ENCODE data around the gene SMAGP. TPM values are rescaled to one million over a fixed set of nuclear protein-coding genes. Genes with fewer than 3 reads are reported as not detected.

The SMAGP gene
- polyA plus RNA-seq, 1 donor (not counting 4 experiments of a cell fraction or from before 2014, with no cell fraction given), result 52.1 TPM

DNA sequence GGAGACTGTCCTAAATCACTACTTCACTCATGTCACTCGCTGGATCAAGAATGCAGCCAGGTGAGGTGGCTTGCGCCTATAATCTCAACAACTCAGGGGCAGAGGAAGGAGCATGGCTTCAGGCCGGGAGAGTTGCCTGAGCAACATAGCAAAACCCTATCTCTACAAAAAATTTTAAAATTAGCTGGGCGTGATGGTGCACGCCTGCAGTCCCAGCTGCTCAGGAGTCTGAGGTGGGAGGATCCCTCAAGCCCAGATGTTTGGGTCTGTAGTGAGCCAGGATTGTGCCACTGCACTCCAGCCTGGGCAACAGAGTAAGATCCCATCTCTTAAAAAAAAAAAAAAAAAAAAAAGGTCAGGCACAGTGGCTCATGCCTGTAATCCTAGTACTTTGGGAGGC, 5.9 kb downstream of the SMAGP start:
- peaks cover 17% of the 10 kb centered on the region for H3K4me1 ChIP-seq (ENCODE audit: control insufficient read depth, extremely low read depth, insufficient read depth, low read length)
- no peak overlapping the region for H3K4me3 ChIP-seq (ENCODE audit: control insufficient read depth in 2 of 3, extremely low read depth in 1 of 3, insufficient read depth in 2 of 3, low read depth in 1 of 3, low read length in 3 of 3)
- peaks cover 30% of the 10 kb centered on the region for H3K79me2 ChIP-seq (ENCODE audit: control insufficient read depth, insufficient read depth, low read length)
- H3K4me2 ChIP-seq (ENCODE audit: control insufficient read depth, extremely low read depth, insufficient read depth, low read depth, low read length), result peak overlapping the region; percentile 22
- H3K9me3 ChIP-seq (ENCODE audit: control insufficient read depth, low read depth, low read length), result no peaks in the 10 kb centered on the region
- dilution Hi-C loops (cut with MboI; ENCODE audit: extremely low pct_ligation_motif_present, low sequenced_read_pairs), result no loop called here
- no peak overlapping the region for H3K27ac ChIP-seq (ENCODE audit: control insufficient read depth, insufficient read depth, low read length)
- no peak for DNase-seq (ENCODE audit: low read depth, low spot score)
- no peak overlapping the region for H3K9ac ChIP-seq (ENCODE audit: control insufficient read depth, extremely low read depth, insufficient read depth, low read length)
- H3K27me3 ChIP-seq (ENCODE audit: control insufficient read depth, extremely low read depth, insufficient read depth, low read length), result no peaks in the 10 kb centered on the region
- peaks cover 6% of the 10 kb centered on the region for H3K9me1 ChIP-seq (ENCODE audit: control insufficient read depth, extremely low read depth, insufficient read depth, low read length)
- peaks cover 2 to 10% of the 10 kb centered on the region in 2 experiments for H3K36me3 ChIP-seq (ENCODE audit: control insufficient read depth in 2 of 2, extremely low read depth in 1 of 2, insufficient read depth in 2 of 2, low read length in 2 of 2)
- no peak for TF ChIP-seq EZH2 (IDR thresholded peaks at IDR 0.05; ENCODE audit: low read length)
- TF ChIP-seq CTCF (optimal IDR thresholded peaks at IDR 0.05 in 1 of 3, IDR thresholded peaks at IDR 0.05 in 1 of 3, conservative IDR thresholded peaks at IDR 0.05 in 1 of 3; ENCODE audit: extremely low read depth in 1 of 3, insufficient read depth in 2 of 3, low read length in 3 of 3), result no peak
- no peak overlapping the region for H2AFZ ChIP-seq (ENCODE audit: control insufficient read depth, low read length)
- FAIRE-seq, result no peak
- no peaks in the 10 kb centered on the region for H4K20me1 ChIP-seq (ENCODE audit: control insufficient read depth, extremely low read depth, insufficient read depth, low read length)

DNA sequence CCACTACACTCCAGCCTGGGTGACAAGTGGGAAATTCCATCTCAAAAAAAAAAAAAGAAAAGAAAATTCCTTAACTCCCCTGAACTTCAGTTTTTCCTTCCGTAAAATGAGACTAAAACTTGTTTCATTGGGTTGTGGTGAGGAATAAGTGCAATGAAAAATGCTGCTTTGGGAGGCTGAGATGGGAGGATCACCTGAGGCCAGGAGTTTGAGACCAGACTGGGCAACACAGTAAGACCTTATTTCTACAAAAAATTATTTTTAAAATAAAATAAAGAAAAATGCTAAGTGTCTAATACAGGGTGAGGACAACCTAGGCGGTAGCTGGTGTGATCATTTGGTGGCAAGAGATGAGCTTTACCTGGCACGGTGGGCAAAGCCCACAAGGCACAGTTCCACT, 6.9 kb downstream of the SMAGP start:
- dilution Hi-C loops (cut with MboI; ENCODE audit: extremely low pct_ligation_motif_present, low sequenced_read_pairs), result no loop called here
- Histone ChIP-seq H3K9me3 (ENCODE audit: control insufficient read depth, low read depth, low read length) (no peaks in the 10 kb centered on the region), H3K27me3 (ENCODE audit: control insufficient read depth, extremely low read depth, insufficient read depth, low read length) (no peaks in the 10 kb centered on the region), H3K4me3 (ENCODE audit: control insufficient read depth in 2 of 3, extremely low read depth in 1 of 3, insufficient read depth in 2 of 3, low read depth in 1 of 3, low read length in 3 of 3) (no peak overlapping the region), H3K9me1 (ENCODE audit: control insufficient read depth, extremely low read depth, insufficient read depth, low read length) (peaks cover 6% of the 10 kb centered on the region), H3K9ac (ENCODE audit: control insufficient read depth, extremely low read depth, insufficient read depth, low read length) (no peak overlapping the region), H2AFZ (ENCODE audit: control insufficient read depth, low read length) (no peak overlapping the region), H3K4me2 (ENCODE audit: control insufficient read depth, extremely low read depth, insufficient read depth, low read depth, low read length) (no peak overlapping the region), H3K36me3 (ENCODE audit: control insufficient read depth in 2 of 2, extremely low read depth in 1 of 2, insufficient read depth in 2 of 2, low read length in 2 of 2) (peaks cover 2 to 10% of the 10 kb centered on the region in 2 experiments), H3K27ac (ENCODE audit: control insufficient read depth, insufficient read depth, low read length) (no peak overlapping the region), H4K20me1 (ENCODE audit: control insufficient read depth, extremely low read depth, insufficient read depth, low read length) (no peaks in the 10 kb centered on the region), H3K79me2 (ENCODE audit: control insufficient read depth, insufficient read depth, low read length) (peaks cover 24% of the 10 kb centered on the region), H3K4me1 (ENCODE audit: control insufficient read depth, extremely low read depth, insufficient read depth, low read length) (peaks cover 10% of the 10 kb centered on the region)
- no peak for DNase-seq (ENCODE audit: low read depth, low spot score)
- FAIRE-seq, result no peak
- no peak for TF ChIP-seq CTCF (optimal IDR thresholded peaks at IDR 0.05 in 1 of 3, IDR thresholded peaks at IDR 0.05 in 1 of 3, conservative IDR thresholded peaks at IDR 0.05 in 1 of 3; ENCODE audit: extremely low read depth in 1 of 3, insufficient read depth in 2 of 3, low read length in 3 of 3)
- TF ChIP-seq EZH2 (IDR thresholded peaks at IDR 0.05; ENCODE audit: low read length), result no peak
